Inflammatory macrophage treated with lipopolysaccharide for 4 hours (primary cell): Measurements from ENCODE around the gene ABCC6.
"Not testable (repeated sequence)": the region's sequence is repeated elsewhere in the genome, so short reads cannot be mapped to it uniquely, and the experiment has no call there.

Experiments
- DNase-seq: peaks from one replicate; pipeline ENCODE4 v3.0.0-alpha.2; 2020

The ABCC6 gene

GRCh38 chr16:16188827-16189226, 34.5 kb downstream of the ABCC6 start:
- DNase-seq: no peak

- no peak for DNase-seq
Measured at GRCh38 chr16:16186820-16187219, 36.5 kb downstream of the ABCC6 start.

- no peak for DNase-seq
Measured at GRCh38 chr16:16185095-16185494, 38.2 kb downstream of the ABCC6 start.

GRCh38 chr16:16184594-16184993, 38.7 kb downstream of the ABCC6 start:
- DNase-seq: no peak

- no peak for DNase-seq
Measured at GRCh38 chr16:16183562-16183961, 39.7 kb downstream of the ABCC6 start.

GRCh38 chr16:16182918-16183317, 40.4 kb downstream of the ABCC6 start:
- DNase-seq: no peak

GRCh38 chr16:16181748-16182147, 41.5 kb downstream of the ABCC6 start:
- DNase-seq: peak; percentile 11

- no peak for DNase-seq
Measured at GRCh38 chr16:16178455-16179162, 44.7 kb downstream of the ABCC6 start.

GRCh38 chr16:16176328-16176727, 47.0 kb downstream of the ABCC6 start:
- no peak for DNase-seq

GRCh38 chr16:16175296-16175695, 48.0 kb downstream of the ABCC6 start:
- DNase-seq: no peak

- DNase-seq: no peak
Measured at GRCh38 chr16:16172991-16173390, 50.3 kb downstream of the ABCC6 start.

GRCh38 chr16:16171332-16171919, 51.9 kb downstream of the ABCC6 start:
- no peak for DNase-seq

- no peak for DNase-seq
Measured at GRCh38 chr16:16169615-16170014, 53.7 kb downstream of the ABCC6 start.

- DNase-seq: no peak
Measured at GRCh38 chr16:16168431-16168830, 54.9 kb downstream of the ABCC6 start.

GRCh38 chr16:16167927-16168326, 55.4 kb downstream of the ABCC6 start:
- DNase-seq: no peak

- no peak for DNase-seq
Measured at GRCh38 chr16:16166949-16167348, 56.3 kb downstream of the ABCC6 start.

- no peak for DNase-seq
Measured at GRCh38 chr16:16166085-16166484, 57.2 kb downstream of the ABCC6 start.

GRCh38 chr16:16164243-16164642, 59.1 kb downstream of the ABCC6 start:
- no peak for DNase-seq

- DNase-seq: no peak
Measured at GRCh38 chr16:16163571-16163970, 59.7 kb downstream of the ABCC6 start.

- DNase-seq: no peak
Measured at GRCh38 chr16:16163109-16163508, 60.2 kb downstream of the ABCC6 start.

- no peak for DNase-seq
Measured at GRCh38 chr16:16162591-16162990, 60.7 kb downstream of the ABCC6 start.

- DNase-seq: not testable (repeated sequence)
Measured at GRCh38 chr16:16161840-16162239, 61.5 kb downstream of the ABCC6 start.

- no peak for DNase-seq
Measured at GRCh38 chr16:16161319-16161718, 62.0 kb downstream of the ABCC6 start.

- no peak for DNase-seq
Measured at GRCh38 chr16:16159662-16160061, 63.6 kb downstream of the ABCC6 start.
